Measurements from ENCODE around the gene SIMC1.
"Not testable (repeated sequence)": the region's sequence is repeated elsewhere in the genome, so short reads cannot be mapped to it uniquely, and the experiment has no call there.

- TF ChIP-seq YY1 (IDR thresholded peaks at IDR 0.05; ENCODE audit: insufficient read depth, insufficient read length); ZNF274 (IDR thresholded peaks at IDR 0.05; ENCODE audit: low read depth, low read length): not testable (repeated sequence)
Observed at GRCh38 chr5:176254066-176254393, 15.8 kb downstream of the SIMC1 start.

Data from NT2/D1 (cell line).